Right lobe of liver (tissue), 4 donors: Measurements from ENCODE around the gene CLDN19.

Experiments used
- POLR2A ChIP-seq: fragments of 450-650 bp; IDR thresholded peaks from one replicate; pipeline ENCODE4 v1.6.1; 2017; ENCODE audit warnings: antibody characterized with exemption, mild to moderate bottlenecking
- TF ChIP-seq, protein P1 (sequence below), 4 donors: fragments of 200-600 bp in 3 of 4; fragments of 450-650 bp in 1 of 4; IDR thresholded peaks; one replicate each; pipeline versions ENCODE4 v1.5.1 to v1.8.0; 2016 to 2022; ENCODE audit warnings: antibody characterized with exemption in 4 of 4, mild to moderate bottlenecking in 2 of 4
- donor health status: DM: no; HTN: no; CAD: no.
- donor health status: DM: no; HTN: no; CAD: no.
- donor health status: DM: no; HTN: yes; CAD: no.

DNA sequence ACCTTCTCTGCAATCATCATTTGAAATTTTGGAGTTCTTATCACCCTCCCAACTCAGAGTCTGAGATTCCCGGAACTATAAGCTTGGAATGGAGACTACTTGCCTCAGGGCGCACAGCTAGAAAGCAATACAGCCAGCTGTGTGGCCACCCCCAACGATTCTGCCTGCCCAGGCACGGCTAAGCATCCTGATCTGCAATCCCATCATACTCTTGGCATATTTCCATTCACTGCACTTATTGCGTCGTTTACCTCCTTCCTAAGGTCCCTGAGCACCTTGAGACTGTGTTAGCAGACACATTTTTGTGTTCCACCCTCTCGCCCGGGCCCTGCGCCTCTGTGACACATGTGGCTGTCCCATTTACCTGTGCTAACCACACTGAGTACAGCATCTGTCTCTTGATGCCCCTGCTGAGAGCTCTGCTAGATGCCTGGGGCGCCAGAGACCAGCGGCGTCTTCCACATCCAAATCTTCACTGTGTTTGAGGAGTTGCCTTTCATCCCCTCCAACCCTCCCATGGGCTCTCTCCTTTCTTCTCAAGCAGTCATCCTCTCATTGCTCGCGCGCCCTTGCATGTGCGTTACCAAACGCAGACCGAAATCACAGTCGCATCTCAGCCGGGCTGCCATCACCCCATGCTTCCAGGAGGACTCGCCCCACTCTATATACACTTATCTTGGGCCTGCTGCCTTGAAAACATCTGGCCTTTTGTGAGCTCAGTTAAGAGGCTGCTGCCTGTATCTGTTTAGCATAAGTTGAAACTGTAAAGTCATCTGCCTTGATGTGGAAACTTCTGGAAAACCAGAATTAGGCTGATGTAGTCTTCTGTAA, 3.5 kb upstream of the CLDN19 start:
- TF ChIP-seq, protein P1, sequence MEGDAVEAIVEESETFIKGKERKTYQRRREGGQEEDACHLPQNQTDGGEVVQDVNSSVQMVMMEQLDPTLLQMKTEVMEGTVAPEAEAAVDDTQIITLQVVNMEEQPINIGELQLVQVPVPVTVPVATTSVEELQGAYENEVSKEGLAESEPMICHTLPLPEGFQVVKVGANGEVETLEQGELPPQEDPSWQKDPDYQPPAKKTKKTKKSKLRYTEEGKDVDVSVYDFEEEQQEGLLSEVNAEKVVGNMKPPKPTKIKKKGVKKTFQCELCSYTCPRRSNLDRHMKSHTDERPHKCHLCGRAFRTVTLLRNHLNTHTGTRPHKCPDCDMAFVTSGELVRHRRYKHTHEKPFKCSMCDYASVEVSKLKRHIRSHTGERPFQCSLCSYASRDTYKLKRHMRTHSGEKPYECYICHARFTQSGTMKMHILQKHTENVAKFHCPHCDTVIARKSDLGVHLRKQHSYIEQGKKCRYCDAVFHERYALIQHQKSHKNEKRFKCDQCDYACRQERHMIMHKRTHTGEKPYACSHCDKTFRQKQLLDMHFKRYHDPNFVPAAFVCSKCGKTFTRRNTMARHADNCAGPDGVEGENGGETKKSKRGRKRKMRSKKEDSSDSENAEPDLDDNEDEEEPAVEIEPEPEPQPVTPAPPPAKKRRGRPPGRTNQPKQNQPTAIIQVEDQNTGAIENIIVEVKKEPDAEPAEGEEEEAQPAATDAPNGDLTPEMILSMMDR (IDR thresholded peaks at IDR 0.05): no peak
- TF ChIP-seq POLR2A: no peak
